ENCODE measurements around the gene ELMO1.

ELMO1 gene

GRCh38 chr7:36985866-36986400, 462.7 kb downstream of the ELMO1 start:
- TF ChIP-seq CTCF (conservative IDR thresholded peaks at IDR 0.05; ENCODE audit: low read depth): no peak
- ChIA-PET CTCF (interaction anchor here (1.1 to 4.9 kb wide), 3 partner anchors 10 to 196 kb away, joined by 3 to 35 read pairs (median 3); no protein-coding TSS in a partner anchor), POLR2A (ENCODE audit: low non-redundant PET) (no interaction called here)
- no peak for DNase-seq (ENCODE audit: low spot score)
- H3K27ac ChIP-seq: no peak overlapping the region

- DNase-seq (ENCODE audit: low spot score): no peak
- no peak for TF ChIP-seq CTCF (conservative IDR thresholded peaks at IDR 0.05; ENCODE audit: low read depth)
- POLR2A ChIA-PET (ENCODE audit: low non-redundant PET): no interaction called here
- CTCF ChIA-PET: interaction anchor here (0.6 to 4.9 kb wide), 4 partner anchors 11 to 243 kb away, joined by 3 to 35 read pairs (median 4); no protein-coding TSS in a partner anchor
- H3K27ac ChIP-seq: no peak overlapping the region
Observed at GRCh38 chr7:36985316-36985715, 463.3 kb downstream of the ELMO1 start.

GRCh38 chr7:36984710-36985312, 463.9 kb downstream of the ELMO1 start:
- CTCF ChIA-PET: interaction anchor here (0.6 to 4.9 kb wide), 3 partner anchors 33 to 244 kb away, joined by 4 to 35 read pairs (median 4); no protein-coding TSS in a partner anchor
- no peak overlapping the region for H3K27ac ChIP-seq
- TF ChIP-seq CTCF (conservative IDR thresholded peaks at IDR 0.05; ENCODE audit: low read depth): no peak
- DNase-seq (ENCODE audit: low spot score): no peak
- POLR2A ChIA-PET (ENCODE audit: low non-redundant PET): no interaction called here

GRCh38 chr7:36984041-36984521, 464.6 kb downstream of the ELMO1 start:
- POLR2A ChIA-PET (ENCODE audit: low non-redundant PET): no interaction called here
- CTCF ChIA-PET: interaction anchor here (0.5 to 1.8 kb wide), 2 partner anchors 198 to 199 kb away, joined by 3 to 7 read pairs; no protein-coding TSS in a partner anchor
- H3K27ac ChIP-seq: no peak overlapping the region
- no peak for DNase-seq (ENCODE audit: low spot score)
- TF ChIP-seq CTCF (conservative IDR thresholded peaks at IDR 0.05; ENCODE audit: low read depth): no peak

- DNase-seq (ENCODE audit: low spot score): no peak
- H3K27ac ChIP-seq: no peak overlapping the region
- TF ChIP-seq CTCF (conservative IDR thresholded peaks at IDR 0.05; ENCODE audit: low read depth): no peak
- ChIA-PET CTCF (interaction anchor here (0.7 to 1.8 kb wide), 5 partner anchors 15 to 342 kb away, joined by 3 to 7 read pairs (median 3); no protein-coding TSS in a partner anchor), POLR2A (ENCODE audit: low non-redundant PET) (no interaction called here)
Observed at GRCh38 chr7:36982766-36983165, 465.9 kb downstream of the ELMO1 start.

GRCh38 chr7:36979810-36980248, 468.8 kb downstream of the ELMO1 start:
- TF ChIP-seq CTCF (conservative IDR thresholded peaks at IDR 0.05; ENCODE audit: low read depth): no peak
- CTCF ChIA-PET: interaction anchor here (0.7 to 5.0 kb wide), 2 partner anchors 13 to 202 kb away, joined by 4 to 17 read pairs; no protein-coding TSS in a partner anchor
- no peak for DNase-seq (ENCODE audit: low spot score)
- H3K27ac ChIP-seq: no peak overlapping the region
- POLR2A ChIA-PET (ENCODE audit: low non-redundant PET): no interaction called here
